Mesothelial cell of epicardium (in vitro differentiated cells): ENCODE results near the gene ARL14. TPM values are rescaled to one million over a fixed set of nuclear protein-coding genes. Genes with fewer than 3 reads are reported as not detected.

Experiments
- DNase-seq, 2 experiments: peaks; one replicate each; pipeline ENCODE4 v3.0.0; 2021; ENCODE audit warnings: low spot score in 2 of 2; ENCODE audit not compliant: unreplicated experiment in 2 of 2
- H3K27ac Mint-ChIP-seq: 2 replicates; pipeline ENCODE4 v1.8.0; 2021; ENCODE audit warnings: mixed read lengths
- H3K27me3 Mint-ChIP-seq: 2 replicates; pipeline ENCODE4 v1.8.0; 2021; ENCODE audit warnings: low read depth, mixed read lengths
- H3K36me3 Mint-ChIP-seq: 2 replicates; pipeline ENCODE4 v1.8.0; 2021; ENCODE audit warnings: mixed read lengths
- H3K4me1 Mint-ChIP-seq: 2 replicates; pipeline ENCODE4 v1.8.0; 2021; ENCODE audit warnings: mixed read lengths
- H3K4me3 Mint-ChIP-seq: 2 replicates; pipeline ENCODE4 v1.8.0; 2021; ENCODE audit warnings: mild to moderate bottlenecking, moderate library complexity, mixed read lengths
- H3K9me3 Mint-ChIP-seq: 2 replicates; pipeline ENCODE4 v1.8.0; 2021; ENCODE audit warnings: mixed read lengths
- CTCF ChIP-seq: fragments of 200-600 bp; sonication (generic); IDR thresholded peaks from one replicate; pipeline ENCODE4 v1.5.0; 2021; ENCODE audit warnings: antibody characterized with exemption; ENCODE audit not compliant: unreplicated experiment
- total RNA-seq: library from RNA; stranded (reverse); gene quantifications from 3 replicates; pipeline ENCODE4 v1.2.1, GENCODE V29; 2021

The ARL14 gene
- total RNA-seq, 1 donor from 2014 or later = not detected

GRCh38 chr3:160695915-160696327, 19.0 kb downstream of the ARL14 start:
- Mint-ChIP-seq H3K4me1 (peaks cover 23% of the 10 kb centered on the region), H3K27ac (peak overlapping the region; percentile 50), H3K4me3 (no peak overlapping the region), H3K36me3 (no peaks in the 10 kb centered on the region), H3K9me3 (peaks cover 5% of the 10 kb centered on the region), H3K27me3 (no peaks in the 10 kb centered on the region)
- TF ChIP-seq CTCF = no peak
- DNase-seq = no peak

- no peaks in the 10 kb centered on the region for H3K9me3 Mint-ChIP-seq
- peaks cover 17% of the 10 kb centered on the region for H3K4me1 Mint-ChIP-seq
- TF ChIP-seq CTCF = no peak
- H3K27me3 Mint-ChIP-seq = no peaks in the 10 kb centered on the region
- no peak overlapping the region for H3K4me3 Mint-ChIP-seq
- no peak for DNase-seq
- no peak overlapping the region for H3K27ac Mint-ChIP-seq
- no peaks in the 10 kb centered on the region for H3K36me3 Mint-ChIP-seq
These were observed 20.8 kb downstream of the ARL14 start for GRCh38 chr3:160697637-160698380.

- Mint-ChIP-seq H3K27ac (no peak overlapping the region), H3K36me3 (no peaks in the 10 kb centered on the region)
- TF ChIP-seq CTCF = no peak
These were observed 21.7 kb downstream of the ARL14 start for GRCh38 chr3:160698599-160699195.

GRCh38 chr3:160701490-160701889, 24.5 kb downstream of the ARL14 start:
- Mint-ChIP-seq H3K4me1 (peaks cover 17% of the 10 kb centered on the region), H3K27ac (no peak overlapping the region), H3K9me3 (no peaks in the 10 kb centered on the region), H3K4me3 (no peak overlapping the region), H3K36me3 (no peaks in the 10 kb centered on the region), H3K27me3 (no peaks in the 10 kb centered on the region)
- no peak for DNase-seq
- no peak for TF ChIP-seq CTCF

More at GRCh38 chr3:160698599-160699195, 21.7 kb downstream of the ARL14 start:
- DNase-seq = no peak
- Mint-ChIP-seq H3K27me3 (no peaks in the 10 kb centered on the region), H3K9me3 (no peaks in the 10 kb centered on the region), H3K4me3 (no peak overlapping the region), H3K4me1 (peaks cover 19% of the 10 kb centered on the region)

GRCh38 chr3:160702290-160702689, 25.3 kb downstream of the ARL14 start:
- Mint-ChIP-seq H3K36me3 (no peaks in the 10 kb centered on the region), H3K27me3 (no peaks in the 10 kb centered on the region), H3K4me1 (peaks cover 14% of the 10 kb centered on the region), H3K27ac (no peak overlapping the region), H3K9me3 (no peaks in the 10 kb centered on the region), H3K4me3 (no peak overlapping the region)
- no peak for TF ChIP-seq CTCF
- no peak for DNase-seq
